ENCODE measurements around the gene SNX17. TPM values are rescaled to one million over a fixed set of nuclear protein-coding genes. Genes with fewer than 3 reads are reported as not detected.
A peak's percentile ranks its signal among the peaks of the same experiment; 100 is the strongest.

Gene SNX17
- total RNA-seq (2021; ENCODE audit: unreplicated experiment) (90.5 TPM), Bru-seq, nascent RNA (percentile 85 among the genes with signal in this experiment), BruChase-seq, experiment 1, labeled RNA remaining after a 6-hour chase (percentile 94 among the genes with signal in this experiment), BruChase-seq, experiment 2, labeled RNA remaining after a 2-hour chase (percentile 87 among the genes with signal in this experiment)
- 65.3 and 73.1 TPM in 2 replicates for polyA plus RNA-seq (2012)
- long read RNA-seq, transcript SNX17-202 (16 exons, 2,007 nt) = minor isoform, 5 of 304 reads
- long read RNA-seq, transcript SNX17-201 (15 exons, 2,044 nt) = major isoform, 253 of 304 reads
- long read RNA-seq, partial matches to known transcripts = 12 of 304 reads
- long read RNA-seq, other reads (novel, unspliced or antisense) = 32 of 304 reads

- Histone ChIP-seq H3K9ac (ENCODE audit: low read length) (peak within 1 kb of the TSS; percentile 83), H3K4me2 (ENCODE audit: low read length) (peak within 1 kb of the TSS; percentile 85), H4K20me1 (ENCODE audit: insufficient read depth) (no peaks in the 10 kb centered on the region), H3K4me3 (replicated peaks in 1 of 2; ENCODE audit: low read depth in 1 of 2, low read length in 2 of 2) (peak within 1 kb of the TSS; percentile 64 to 96), H3K36me3 (ENCODE audit: control insufficient read depth in 1 of 2, insufficient read depth in 2 of 2, low read length in 2 of 2) (peaks cover 26 to 51% of the 10 kb centered on the region in 2 experiments; a peak in 3 of 4 replicates), H3K9me3 (ENCODE audit: control insufficient read depth in 1 of 2, insufficient read depth in 1 of 2, low read depth in 1 of 2, low read length in 2 of 2) (no peaks in the 10 kb centered on the region), H3K27ac (ENCODE audit: low read depth, low read length) (peak within 1 kb of the TSS; percentile 85), H2AFZ (ENCODE audit: low read depth, low read length, poor library complexity, severe bottlenecking) (no peak within 1 kb of the TSS), H3K9me2 (ENCODE audit: insufficient read depth) (no peaks in the 10 kb centered on the region), H3K4me1 (ENCODE audit: control insufficient read depth in 1 of 2, insufficient read depth in 2 of 2, low read length in 2 of 2) (peaks cover 10 to 29% of the 10 kb centered on the region in 2 experiments; a peak in 3 of 4 replicates), H3K27me3 (ENCODE audit: insufficient read depth, low read length) (no peaks in the 10 kb centered on the region), H3K79me2 (ENCODE audit: insufficient read depth, low read length) (peaks cover 56% of the 10 kb centered on the region)
- intact Hi-C loops (cut with micrococcal nuclease) = loop anchor here (1.0 to 5.0 kb wide), 3 partner anchors 10 to 48 kb away; partner anchors contain the start of genes GTF3C2, MPV17 and ZNF513
- CTCF ChIA-PET = interaction anchor here (1.0 to 1.9 kb wide), 3 partner anchors 10 to 67 kb away, joined by 4 to 7 read pairs (median 5); partner anchors contain the start of genes GTF3C2 and ZNF513
- TF ChIP-seq ZNF274 (IDR thresholded peaks at IDR 0.05; ENCODE audit: low read depth, low read length) = no peak
- TF ChIP-seq YY1 (IDR thresholded peaks at IDR 0.05; ENCODE audit: extremely low read depth, insufficient replicate concordance, low read depth, low read length) = peak; percentile 90
- TF ChIP-seq TCF7L2 (IDR thresholded peaks at IDR 0.05; ENCODE audit: borderline replicate concordance, extremely low read depth, insufficient read depth, insufficient read length) = peak; percentile 100
- peak; percentile 77 for TF ChIP-seq POLR2A (IDR thresholded peaks at IDR 0.05; ENCODE audit: borderline replicate concordance, extremely low read depth, insufficient read depth, insufficient read length)
- TF ChIP-seq CTCF (IDR thresholded peaks at IDR 0.05 in 2 of 3, conservative IDR thresholded peaks at IDR 0.05 in 1 of 3; ENCODE audit: borderline replicate concordance in 1 of 3, insufficient read depth in 1 of 3, low read depth in 2 of 3, low read length in 2 of 3) = peak in 2 of 3 experiments; percentile 69 to 79; a peak in 4 of 6 replicates
- TF ChIP-seq REST (IDR thresholded peaks at IDR 0.05; ENCODE audit: low read depth) = no peak
- no peak for TF ChIP-seq ATF3 (IDR thresholded peaks at IDR 0.05)
- peak; percentile 91 for TF ChIP-seq ZBTB33 (IDR thresholded peaks at IDR 0.05; ENCODE audit: extremely low read depth, insufficient replicate concordance, low read length)
- TF ChIP-seq POLR2AphosphoS5 (IDR thresholded peaks at IDR 0.05; ENCODE audit: low read depth, low read length) = peak; percentile 94
- RAD21 ChIA-PET (ENCODE audit: low non-redundant PET in 1 of 2, low total read pairs in 2 of 2, uncharacterized antibody in 2 of 2, unreplicated experiment in 2 of 2) = interaction anchor here in 1 of 2 experiments (1.4 kb wide), 1 partner anchor 67 kb away, joined by 4 read pairs; no protein-coding TSS in a partner anchor
- ATAC-seq = peak; percentile 94
- POLR2A ChIA-PET = interaction anchor here (1.1 to 3.9 kb wide), 5 partner anchors 9 to 47 kb away, joined by 4 to 14 read pairs (median 5); partner anchors contain the start of genes GTF3C2, MPV17 and ZNF513
- no TSS peak for BruUV-seq (replicated peaks)
- DNase-seq (ENCODE audit: low read depth, low spot score) = peak; percentile 98
Measured at GRCh38 chr2:27370026-27370815, at the start of gene SNX17, which contains the start of gene EIF2B4. TSS of gene SNX17 (plus strand) at chr2:27370616. CDS start at chr2:27370744, 128 bp downstream. TSS of gene EIF2B4 (minus strand) at chr2:27370338. CDS start at chr2:27370314, 24 bp downstream.
